OCI-LY1 (cell line): ENCODE measurements around the gene TMEM114.

Experiments used
- EZH2 ChIP-seq: fragments of 200-600 bp; sonication (generic), shearing (Covaris generic); IDR thresholded peaks from 2 replicates; pipeline ENCODE4 v1.8.0; 2017; ENCODE audit warnings: borderline replicate concordance, mixed run types, mild to moderate bottlenecking, antibody characterized with exemption, low read length, moderate library complexity, mixed read lengths
- TF ChIP-seq, protein P1 (sequence below): fragments of 200-600 bp; sonication (generic), shearing (Covaris generic); IDR thresholded peaks from 2 replicates; pipeline ENCODE4 v1.5.1; 2017; ENCODE audit warnings: mild to moderate bottlenecking, antibody characterized with exemption, low read length, moderate library complexity, mixed read lengths

DNA sequence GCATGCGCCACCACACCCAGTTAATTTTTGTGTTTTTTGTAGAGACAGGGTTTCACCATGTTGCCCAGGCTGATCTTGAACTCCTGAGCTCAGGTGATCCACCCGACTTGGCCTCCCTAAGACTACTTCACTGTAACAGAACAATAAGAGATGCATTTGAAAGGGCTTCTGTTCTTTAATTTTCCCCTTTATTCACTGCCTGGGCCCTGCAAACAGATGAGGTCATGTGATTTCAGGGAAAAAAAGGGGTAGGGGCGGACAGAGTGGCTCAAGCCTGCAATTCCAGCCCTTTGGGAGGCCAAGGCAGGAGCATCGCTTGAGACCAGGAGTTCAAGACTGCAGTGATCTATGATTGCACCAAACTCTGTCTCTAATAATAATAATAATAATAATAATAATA, 36.3 kb downstream of the TMEM114 start:
- TF ChIP-seq, protein P1, sequence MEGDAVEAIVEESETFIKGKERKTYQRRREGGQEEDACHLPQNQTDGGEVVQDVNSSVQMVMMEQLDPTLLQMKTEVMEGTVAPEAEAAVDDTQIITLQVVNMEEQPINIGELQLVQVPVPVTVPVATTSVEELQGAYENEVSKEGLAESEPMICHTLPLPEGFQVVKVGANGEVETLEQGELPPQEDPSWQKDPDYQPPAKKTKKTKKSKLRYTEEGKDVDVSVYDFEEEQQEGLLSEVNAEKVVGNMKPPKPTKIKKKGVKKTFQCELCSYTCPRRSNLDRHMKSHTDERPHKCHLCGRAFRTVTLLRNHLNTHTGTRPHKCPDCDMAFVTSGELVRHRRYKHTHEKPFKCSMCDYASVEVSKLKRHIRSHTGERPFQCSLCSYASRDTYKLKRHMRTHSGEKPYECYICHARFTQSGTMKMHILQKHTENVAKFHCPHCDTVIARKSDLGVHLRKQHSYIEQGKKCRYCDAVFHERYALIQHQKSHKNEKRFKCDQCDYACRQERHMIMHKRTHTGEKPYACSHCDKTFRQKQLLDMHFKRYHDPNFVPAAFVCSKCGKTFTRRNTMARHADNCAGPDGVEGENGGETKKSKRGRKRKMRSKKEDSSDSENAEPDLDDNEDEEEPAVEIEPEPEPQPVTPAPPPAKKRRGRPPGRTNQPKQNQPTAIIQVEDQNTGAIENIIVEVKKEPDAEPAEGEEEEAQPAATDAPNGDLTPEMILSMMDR, result no peak
- no peak for TF ChIP-seq EZH2
